ENCODE results near the gene RBM43.
A peak's percentile ranks its signal among the peaks of the same experiment; 100 is the strongest.
"Not testable (repeated sequence)": the region's sequence is repeated elsewhere in the genome, so short reads cannot be mapped to it uniquely, and the experiment has no call there.

RBM43 gene

DNA sequence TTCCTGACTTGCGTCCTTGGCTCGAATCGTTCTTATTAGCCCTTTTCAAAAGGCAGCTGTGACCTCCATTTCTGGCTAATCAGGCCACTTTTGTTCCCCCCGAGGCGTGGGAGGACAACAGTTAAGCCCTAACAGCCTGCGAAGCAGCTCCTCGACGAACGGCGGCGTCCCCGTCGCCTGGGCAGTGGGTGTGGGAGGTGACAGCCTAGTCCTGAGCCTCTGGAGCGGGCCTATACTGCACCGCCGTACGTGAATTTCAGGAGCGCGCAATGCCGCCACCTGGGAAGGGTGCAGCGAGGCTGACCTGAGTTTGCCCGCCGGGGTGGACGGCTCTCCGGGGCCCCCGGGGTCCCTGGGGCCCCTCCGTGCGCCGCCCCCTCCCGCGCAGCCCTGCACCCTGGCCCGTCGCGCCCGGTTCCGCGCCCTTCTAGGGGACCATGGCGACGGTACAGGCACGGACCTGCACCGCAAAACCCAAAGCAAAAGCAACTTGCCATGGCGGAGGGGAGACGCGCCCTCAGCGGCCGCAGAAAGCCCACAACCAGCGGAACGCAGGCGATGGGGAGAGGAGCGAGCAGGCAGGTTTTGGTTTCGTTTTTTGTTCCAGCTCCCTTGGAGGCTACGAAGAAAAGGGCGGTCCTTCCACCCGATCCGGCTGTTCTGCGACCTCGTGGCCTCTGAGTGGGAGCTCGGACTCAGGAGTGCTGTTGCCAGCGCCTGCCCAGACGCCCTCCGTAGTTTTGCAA is at the start of gene RBM43:
TSS of gene RBM43 (minus strand) at position 633 of the 746 bp plus-strand sequence. CDS start at position 497, 136 bp downstream.
- DNase-seq (ENCODE audit: low read depth): peak; percentile 92

DNA sequence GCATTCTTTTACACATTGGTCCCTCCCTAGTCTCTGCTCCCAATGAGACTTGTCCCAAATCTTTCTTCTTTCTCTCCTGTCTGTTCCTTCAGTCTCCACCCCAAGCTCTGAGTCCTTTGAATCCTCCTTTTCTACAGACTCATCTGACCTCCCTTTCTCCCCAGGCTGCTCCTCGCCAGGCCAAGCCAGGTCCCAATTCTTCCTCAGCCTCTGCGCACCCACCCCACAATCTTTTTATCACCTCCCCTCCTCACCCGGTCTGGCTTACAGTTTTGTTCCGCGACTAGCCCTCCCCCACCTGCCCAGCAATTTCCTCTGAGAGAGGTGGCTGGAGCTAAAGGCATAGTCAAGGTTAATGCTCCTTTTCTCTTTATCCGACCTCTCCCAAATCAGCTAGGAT is 48.6 kb upstream of the RBM43 start:
- DNase-seq (ENCODE audit: low read depth): not testable (repeated sequence)

DNA sequence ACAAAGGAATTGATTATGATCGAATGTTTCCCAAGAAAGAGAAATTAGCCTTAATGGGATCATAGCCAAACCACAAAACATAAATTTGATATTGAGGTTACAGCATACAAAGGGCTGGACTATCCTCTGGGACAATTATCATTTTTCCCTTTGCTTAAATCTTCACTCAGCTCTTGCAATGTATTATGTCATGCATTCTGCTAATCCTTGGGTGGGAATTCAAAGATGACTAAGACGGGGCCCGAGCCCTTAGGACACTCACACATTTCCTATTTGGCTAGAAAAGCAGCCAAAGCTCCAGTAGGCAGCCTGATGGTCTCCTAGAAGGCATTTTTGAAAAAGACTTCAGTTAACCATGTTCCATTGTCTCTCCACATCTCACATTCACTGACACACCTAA is 45.0 kb upstream of the RBM43 start:
- peak; percentile 77 for DNase-seq (ENCODE audit: low read depth)

DNA sequence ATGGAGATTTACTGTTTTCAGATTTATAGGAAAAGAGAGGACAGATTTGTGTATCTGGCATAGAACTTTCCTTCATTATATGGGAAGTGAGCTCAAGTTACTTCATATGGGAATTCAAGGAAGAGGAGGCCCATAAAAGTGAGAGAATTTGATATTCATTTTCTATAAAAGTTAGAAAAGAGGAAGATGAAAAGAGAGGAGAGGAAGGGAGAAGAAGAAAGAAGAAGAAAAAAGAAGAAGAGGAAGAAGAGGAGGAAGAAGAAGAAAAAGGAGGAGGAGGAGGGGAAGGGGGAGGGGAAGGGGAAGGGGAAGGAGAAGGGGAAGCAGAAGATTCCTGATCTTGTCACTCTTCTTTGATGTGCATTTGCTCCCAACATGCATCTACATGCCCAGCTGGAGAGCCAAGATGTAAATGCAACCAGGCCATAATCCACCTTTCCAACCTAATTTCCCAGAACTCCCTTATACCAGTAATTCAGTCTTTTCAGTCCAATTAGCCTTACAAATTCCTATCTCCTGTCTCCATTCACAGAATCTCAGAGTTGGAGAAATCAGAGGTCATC is 43.5 kb upstream of the RBM43 start:
- no peak for DNase-seq (ENCODE audit: low read depth)

DNA sequence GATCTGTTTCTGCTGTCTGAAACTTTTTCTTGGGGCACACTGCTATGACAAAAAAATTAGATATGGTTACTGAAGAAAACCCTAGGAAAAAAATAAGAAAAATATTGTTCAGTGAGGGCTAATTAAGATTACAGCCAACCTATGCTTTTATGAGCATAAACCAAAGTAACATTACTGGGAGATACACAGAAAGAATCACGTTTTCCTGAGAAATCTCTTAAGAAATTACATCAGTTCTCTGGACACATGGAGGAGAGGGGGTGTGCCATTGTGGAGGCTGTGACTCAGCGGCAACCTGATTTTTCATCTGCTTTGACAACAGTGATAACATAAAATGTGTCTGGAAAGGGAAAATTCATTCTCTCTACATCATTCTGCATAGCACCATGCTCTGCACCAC is 41.2 kb upstream of the RBM43 start:
- peak; percentile 71 for DNase-seq (ENCODE audit: low read depth)

DNA sequence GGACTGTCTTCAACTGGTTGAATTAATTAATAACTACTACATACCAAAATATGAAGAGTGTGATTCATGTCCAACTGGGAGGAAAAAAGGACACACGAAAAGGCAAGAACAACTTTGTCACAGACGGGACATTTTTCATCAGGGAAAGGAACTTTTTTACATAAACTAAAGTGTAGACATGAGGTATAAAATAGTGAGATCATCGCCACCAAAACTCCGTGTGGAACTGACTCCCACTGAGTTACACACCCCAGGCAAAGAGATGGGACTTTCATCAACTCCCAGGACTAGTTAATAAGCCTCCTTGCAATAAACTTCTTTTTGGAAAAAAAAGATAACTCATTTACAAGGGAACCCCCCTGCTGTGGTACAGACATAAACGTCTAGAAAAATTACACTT is 40.7 kb upstream of the RBM43 start:
- DNase-seq (ENCODE audit: low read depth): no peak

DNA sequence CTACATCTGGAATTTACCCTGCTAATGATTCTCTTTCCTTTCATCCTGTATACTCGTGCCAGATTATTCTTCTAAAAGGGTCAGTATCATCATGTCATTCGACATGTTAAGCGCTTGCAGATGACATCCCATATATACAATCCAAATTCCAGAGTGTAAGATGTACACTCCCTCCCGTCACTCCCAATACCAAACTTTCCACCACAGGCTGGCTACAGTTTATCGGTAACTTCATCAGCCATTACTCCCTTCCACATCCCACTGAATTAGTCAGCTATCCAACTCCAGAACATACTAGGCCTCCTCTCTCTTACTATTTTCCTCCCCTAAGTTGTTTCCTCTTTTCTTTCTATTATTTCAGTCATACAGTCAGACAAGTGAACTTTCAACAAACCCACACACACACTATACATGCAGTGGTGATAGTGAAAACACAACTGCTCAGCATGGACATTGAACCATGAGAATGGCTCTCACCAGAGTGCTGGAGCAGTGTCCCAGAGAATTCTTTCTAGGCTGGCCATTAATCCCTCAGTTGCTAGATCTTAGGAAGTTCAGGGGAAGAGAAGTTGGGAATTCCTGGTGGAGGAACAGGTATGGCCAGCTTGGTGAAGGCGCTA is 38.4 kb upstream of the RBM43 start:
- DNase-seq (ENCODE audit: low read depth): no peak

DNA sequence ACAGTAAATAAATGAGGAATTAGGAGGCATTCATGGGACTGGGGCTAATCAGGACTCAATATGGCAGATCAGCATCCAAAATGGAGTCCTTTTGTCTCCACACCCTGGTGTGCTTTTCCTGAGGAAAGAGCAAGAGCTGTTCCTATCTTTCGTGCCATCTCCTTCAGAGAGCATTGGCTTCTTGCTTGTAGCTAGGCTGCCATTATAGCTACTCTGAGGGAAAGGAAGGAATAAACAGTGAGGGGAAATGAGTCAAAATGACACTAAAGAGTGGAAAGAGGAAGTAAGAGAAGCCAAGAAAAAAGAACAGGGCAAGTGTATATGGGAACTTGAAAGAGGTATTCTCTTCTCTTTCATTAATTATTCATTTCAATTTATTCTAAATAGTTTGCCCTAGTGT is 36.2 kb upstream of the RBM43 start:
- DNase-seq (ENCODE audit: low read depth): no peak

DNA sequence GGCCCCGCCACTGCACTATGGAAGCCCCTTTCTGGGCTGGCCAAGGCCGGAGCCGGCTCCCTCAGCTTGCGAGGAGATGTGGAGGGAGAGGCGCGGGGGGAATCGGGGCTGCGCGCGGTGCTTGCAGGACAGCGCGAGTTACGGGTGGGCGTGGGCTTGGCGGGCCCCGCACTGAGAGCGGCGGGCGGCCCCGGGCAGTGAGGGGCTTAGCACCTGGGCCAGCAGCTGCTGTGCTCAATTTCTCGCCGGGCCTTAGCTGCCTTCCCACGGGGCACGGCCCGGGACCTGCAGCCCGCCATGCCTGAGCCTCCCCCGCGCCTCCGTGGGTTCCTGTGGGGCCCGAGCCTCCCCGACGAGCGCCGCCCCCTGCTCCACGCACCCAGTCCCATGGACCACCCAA is 34.3 kb upstream of the RBM43 start:
- not testable (repeated sequence) for DNase-seq (ENCODE audit: low read depth)

DNA sequence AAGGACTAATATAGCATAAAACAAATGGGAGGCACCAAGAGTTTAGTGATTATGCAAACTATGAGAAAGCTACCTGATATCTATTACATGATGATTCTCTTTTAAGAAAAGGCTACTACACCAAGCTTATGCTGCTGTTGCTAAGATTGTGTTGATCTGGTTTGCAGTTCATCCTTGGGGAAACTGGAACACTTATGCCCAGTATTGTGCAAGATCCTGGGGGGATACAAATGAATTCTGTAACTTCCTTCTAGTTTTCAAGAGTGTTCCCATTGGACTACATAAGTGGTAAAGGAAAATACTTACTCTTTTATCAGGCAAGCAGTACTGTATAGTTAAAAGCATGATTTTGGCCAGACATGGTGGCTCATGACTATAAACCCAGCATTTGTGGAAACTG is 30.9 kb upstream of the RBM43 start:
- DNase-seq (ENCODE audit: low read depth): no peak

DNA sequence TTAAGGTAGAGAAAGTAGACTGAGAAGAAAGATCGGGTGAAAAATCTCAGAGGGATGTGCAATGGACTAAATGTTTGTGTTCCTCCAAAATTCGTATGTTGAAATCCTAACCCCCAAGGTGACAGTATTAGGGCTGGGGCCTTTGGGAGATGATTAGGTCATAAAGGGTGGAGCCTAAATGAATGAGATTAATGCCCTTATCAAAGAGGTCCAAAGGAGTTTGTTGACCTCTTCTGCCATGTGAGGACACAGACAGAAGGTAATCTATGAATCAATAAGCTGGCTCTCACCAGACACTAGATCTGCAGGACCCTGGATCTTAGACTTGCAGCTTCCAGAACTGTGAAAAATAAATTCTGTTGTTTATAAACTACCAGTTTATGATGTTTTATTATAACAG is 30.5 kb upstream of the RBM43 start:
- DNase-seq (ENCODE audit: low read depth): no peak

DNA sequence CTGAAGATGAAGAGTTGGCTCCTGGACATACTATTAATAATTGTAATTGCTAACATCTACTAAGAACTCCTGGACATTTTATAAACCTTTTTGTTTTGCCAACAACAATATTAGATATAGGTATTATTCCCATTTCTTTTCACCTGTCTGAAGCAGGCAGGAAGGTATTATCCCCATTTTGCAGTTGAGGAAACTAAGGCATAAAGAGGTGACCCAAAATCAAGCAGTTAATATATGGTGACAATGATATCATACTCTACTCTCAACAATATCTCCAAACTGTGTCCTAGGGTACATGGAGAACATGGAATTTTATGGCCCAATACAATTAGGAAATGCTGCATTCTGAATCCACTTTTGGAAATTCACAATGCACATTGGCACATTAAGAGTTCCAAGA is 29.6 kb upstream of the RBM43 start:
- DNase-seq (ENCODE audit: low read depth): no peak

DNA sequence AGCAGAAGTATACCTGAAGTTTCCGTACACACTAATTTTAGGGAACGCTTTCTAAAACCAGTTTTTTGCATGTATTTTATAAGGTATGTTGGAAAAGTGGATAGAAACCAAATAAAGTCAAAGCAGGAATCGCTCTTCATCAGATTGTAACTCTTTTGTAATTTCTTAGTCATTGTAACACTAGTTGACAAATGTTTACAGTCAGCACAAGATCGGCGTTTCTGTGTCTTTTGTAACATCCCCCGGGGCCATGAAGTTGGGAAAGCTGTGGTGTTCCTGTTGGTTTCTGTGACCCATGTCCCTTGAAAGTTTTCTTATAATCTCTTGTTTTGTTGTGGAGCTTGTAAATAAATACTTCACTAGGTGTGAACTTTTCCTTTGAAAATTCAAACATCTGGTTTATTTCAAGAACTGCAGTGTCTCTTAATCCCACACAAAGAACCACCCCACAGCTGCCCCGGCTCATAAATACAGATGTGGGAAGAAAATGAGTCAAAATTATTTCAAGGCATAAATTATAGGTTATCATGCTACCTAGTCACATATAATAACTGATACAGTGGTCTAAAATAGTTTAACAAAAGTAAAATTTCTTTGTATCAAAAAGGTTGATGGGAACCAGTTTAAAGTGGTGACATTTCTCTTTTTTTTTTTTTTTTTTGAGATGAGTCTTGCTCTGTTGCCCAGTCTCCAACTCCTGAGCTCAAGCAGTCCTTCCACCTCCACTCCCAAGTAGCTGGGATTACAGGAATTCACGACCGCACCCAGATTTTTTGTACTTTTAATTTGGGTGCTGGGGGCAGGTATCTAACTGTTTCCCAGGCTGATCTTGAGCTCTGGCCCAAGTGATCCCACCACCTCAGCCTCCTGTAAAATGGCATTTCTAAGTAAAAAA is 28.6 kb upstream of the RBM43 start:
- no peak for DNase-seq (ENCODE audit: low read depth)

DNA sequence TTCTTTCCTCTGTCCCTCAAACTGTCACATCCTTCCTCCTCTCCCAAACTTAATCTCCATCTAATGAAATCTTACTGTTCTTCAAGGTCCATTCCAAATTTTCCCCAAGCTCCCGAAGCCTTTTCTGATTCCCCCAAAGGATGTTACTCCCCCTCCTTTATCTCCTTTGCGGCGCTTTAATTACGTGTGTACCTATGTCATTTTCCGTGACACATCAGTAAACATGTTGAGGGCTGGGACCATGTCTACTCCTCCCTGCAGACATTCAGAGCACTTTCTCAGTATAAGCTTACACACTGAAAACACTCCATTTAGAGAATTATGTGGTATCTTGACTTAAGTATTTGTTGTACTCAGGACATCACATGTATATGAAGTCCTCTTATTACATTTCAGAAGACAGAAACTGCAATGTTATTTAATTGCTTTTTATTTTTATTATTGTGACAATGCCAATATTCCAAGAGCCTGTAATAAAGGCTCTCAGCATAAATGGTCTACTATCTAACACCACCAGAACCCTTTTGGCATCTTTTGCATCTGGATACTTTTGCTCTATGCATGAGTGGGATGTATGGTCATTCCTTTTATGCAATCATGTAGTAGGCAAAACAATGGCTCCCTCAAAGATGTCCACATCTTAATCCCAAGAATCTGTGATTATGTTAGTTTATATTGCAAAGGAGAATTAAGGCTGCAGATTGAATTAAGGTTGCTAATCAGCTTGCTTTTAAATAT is 26.0 kb upstream of the RBM43 start:
- no peak for DNase-seq (ENCODE audit: low read depth)

DNA sequence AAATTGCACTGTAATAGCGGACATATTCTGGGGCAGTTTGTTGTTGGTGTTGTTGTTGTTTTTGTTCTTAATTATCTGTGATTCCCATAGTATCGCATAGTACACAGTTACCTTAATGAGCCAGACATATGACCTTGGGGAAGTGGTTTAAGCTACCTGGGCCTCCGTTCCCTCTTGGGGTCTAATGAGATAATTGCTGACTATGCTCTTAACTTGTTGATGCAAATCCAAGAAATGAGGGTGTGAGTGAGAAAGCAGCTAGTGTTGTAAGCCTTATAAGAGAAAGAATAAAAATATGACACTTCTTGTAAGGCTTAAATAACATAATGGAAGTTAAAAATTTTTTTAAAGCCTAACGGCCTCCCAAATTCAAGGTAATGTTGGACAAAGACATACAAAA is 20.7 kb upstream of the RBM43 start:
- no peak for DNase-seq (ENCODE audit: low read depth)

DNA sequence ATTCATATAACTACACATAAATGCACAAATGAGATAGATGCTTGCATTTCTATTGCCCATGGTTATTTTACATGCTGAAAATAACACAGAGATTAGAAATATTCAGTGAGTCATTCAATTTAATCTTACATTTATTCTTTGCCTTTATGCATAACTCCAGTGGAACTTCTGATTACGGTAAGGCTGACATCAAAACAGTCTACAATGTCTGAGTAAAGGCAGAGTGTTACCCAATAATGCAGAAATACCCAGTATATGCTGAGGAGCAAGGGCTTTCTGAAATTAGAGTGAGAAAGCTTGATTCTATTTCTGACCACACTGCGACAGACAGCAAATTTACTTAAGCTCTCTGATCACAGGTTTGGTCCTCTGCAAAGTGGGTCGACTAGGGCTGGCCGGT is 18.6 kb upstream of the RBM43 start:
- no peak for DNase-seq (ENCODE audit: low read depth)

DNA sequence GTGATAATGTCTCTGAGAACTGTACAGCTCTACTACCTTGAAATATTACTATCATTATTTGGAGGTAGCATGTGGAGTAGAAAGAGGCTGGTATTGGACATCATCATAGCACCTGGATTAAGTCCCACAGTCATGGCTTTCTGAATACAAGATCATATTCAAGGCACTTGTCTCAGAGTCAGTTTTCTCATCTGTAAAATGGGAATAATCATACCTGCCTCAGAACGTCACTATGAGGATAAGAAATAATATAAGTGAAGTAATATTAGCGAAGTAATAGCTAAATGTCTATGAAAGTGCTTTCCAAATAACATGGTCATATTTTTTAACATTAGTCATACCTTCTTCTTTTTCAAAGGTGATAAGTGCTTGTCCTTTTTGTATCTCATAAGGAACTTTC is 16.8 kb upstream of the RBM43 start:
- no peak for DNase-seq (ENCODE audit: low read depth)

DNA sequence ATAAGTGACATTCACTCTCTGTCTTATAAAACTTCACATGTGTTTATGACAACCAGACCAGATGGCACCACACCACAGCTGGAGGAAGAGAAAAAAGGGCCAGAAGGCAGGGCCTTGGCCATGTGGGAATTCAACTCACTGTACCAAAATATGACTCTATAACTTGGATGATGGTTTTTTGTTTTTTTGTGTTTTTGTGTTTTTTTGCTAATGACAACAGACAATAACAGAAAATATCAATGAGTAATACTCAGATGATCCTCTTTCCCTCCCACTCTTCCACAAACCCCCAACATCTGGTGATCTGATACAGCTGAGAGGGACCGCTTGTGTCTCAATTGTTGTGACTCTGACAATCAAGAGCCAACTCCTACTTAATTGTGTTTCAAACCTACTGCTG is 15.4 kb upstream of the RBM43 start:
- no peak for DNase-seq (ENCODE audit: low read depth)

DNA sequence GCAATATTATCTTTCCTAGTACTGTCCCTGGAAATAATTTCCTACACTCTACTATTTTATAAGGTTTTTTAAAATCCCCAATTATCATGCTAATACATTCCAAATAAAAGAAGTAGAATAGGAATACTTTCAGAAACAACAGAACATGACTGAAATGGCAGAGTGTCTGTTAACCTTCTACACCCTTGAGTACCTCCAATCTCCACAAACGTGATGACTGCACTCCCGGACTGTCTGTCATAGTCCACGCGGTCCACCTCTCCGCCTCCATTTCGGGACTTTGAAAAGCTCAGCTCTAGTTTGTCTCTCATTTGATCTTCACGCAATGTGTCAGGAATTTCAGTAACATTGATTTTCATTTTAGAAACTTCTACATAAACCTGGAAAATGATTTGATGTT is 13.6 kb upstream of the RBM43 start:
- DNase-seq (ENCODE audit: low read depth): no peak

DNA sequence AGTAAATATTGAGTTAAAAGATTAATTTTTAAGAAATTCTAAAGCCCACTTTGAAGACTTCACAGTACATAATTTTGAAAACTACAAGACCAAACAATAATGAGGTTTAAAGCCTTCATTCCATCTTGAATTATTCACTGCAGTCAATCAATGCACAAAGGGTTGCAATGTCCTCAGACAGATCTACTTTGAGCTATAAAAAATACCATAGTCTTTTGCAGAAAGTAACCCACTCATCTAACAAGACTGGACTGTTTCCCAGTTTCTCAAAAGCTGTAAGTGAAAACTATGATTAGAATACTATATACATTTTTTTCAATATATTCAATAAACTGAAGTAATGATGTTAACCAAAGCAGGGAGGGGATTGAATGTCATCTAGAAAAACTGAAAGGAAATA is 10.2 kb upstream of the RBM43 start:
- DNase-seq (ENCODE audit: low read depth): no peak

DNA sequence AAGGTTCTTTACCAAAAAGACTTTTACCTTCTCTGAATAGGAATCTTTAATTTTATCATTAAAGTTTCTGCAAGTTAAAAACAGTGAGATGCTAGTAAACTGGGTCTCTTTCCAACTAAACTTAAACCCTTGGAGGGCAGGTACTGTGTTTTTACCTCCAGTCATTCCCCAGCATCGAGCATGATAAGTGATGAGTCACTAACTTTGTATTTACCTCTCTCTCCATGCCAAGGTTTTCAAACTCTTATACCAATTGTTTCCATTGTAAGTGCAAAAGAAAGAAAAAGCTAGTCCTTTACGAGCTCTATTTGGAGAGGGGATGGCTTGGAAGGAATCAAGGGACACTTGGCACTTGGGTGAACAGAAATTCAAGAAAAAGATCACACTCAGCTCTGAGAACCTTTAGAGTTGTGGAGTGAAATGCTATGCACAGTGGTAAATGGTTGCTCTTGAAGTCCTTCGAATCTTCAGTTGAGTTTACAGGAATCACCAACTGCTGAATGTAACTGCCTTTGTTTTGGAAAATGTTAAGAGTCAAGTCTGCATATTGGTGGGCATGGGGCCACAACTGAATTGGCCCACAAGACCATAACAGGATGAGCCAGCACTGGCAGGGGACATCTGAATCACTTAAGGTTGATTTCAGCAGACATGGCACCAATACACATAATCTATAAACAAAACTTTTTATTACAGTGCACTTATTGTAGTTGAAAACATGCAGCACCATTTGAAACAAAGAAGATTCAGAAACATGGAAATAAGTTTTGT is 8.3 kb upstream of the RBM43 start:
- no peak for DNase-seq (ENCODE audit: low read depth)

All from fibroblast of the conjunctiva (primary cell).